Measurements from ENCODE around the gene MAN1B1.

MAN1B1 gene

DNA sequence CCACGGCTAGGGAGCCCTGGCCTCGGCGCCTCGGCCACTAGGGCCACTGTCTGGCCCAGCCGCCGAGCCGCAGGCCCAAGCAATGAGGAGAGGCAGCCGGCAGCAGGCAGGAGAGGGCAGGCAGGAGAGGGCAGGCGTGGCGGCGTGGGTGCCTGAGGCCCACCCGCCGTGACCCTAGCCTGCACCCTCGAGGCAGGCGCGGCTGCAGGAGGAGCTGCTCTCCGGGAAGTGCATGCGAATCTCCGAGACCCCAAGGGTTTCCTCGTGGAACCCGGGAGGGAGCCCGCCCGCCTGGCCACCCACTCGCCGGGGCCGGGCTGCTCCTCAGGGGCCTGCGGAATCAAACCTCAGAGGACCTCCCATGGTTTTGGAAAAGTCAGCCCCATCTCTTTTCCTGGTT lies 61.5 kb downstream of the MAN1B1 start:
- no peak for DNase-seq (ENCODE audit: extremely low read depth, low read depth)
- TF ChIP-seq CTCF (IDR thresholded peaks at IDR 0.05; ENCODE audit: low read depth, low read length), result no peak

DNA sequence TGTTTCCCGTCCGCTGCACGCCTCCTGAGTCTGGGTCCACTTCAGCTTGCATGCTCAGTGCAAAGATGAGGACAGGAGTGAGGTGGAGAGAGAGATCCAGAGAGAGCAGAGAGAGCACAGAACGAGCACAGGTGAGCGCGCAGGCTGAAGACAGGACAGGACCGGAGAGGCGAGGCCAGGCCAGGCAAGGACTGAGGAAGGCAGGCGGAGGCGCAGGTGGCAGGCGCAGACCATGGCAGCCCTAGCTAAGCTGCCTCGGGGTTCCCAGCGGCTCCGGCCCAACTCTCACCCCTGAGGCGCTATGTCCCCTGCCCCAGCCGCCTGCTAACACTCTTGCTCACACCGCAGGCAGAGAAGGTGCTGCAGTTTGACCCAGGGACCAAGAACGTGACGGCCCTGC lies 61.9 kb downstream of the MAN1B1 start:
- TF ChIP-seq CTCF (IDR thresholded peaks at IDR 0.05; ENCODE audit: low read depth, low read length), result no peak
- no peak for DNase-seq (ENCODE audit: extremely low read depth, low read depth)

DNA sequence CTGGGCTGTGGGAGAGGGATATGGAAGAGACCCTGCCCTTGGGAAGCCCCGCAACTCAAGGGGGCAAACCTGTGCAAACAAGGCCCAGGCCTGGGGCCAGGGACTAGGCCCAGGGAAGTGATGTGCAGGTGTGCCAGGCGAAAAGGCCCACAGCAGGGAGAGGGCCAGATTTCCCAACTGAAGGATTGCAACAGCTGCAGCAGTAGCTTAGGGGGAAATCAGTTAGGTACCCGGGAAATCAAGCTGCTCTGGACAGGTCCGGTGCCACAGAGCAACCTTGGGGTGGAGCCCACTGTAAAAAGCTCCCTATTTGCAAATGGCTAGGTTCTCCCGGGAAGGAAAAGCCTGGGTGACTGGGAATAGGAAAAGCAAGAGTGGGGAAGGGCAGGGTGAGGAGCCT lies 62.6 kb downstream of the MAN1B1 start:
- no peak for TF ChIP-seq CTCF (IDR thresholded peaks at IDR 0.05; ENCODE audit: low read depth, low read length)
- no peak for DNase-seq (ENCODE audit: extremely low read depth, low read depth)

- no peak for TF ChIP-seq CTCF (IDR thresholded peaks at IDR 0.05; ENCODE audit: low read depth, low read length)
These were observed 63.3 kb downstream of the MAN1B1 start for GRCh38 chr9:137149942-137150616.

DNA sequence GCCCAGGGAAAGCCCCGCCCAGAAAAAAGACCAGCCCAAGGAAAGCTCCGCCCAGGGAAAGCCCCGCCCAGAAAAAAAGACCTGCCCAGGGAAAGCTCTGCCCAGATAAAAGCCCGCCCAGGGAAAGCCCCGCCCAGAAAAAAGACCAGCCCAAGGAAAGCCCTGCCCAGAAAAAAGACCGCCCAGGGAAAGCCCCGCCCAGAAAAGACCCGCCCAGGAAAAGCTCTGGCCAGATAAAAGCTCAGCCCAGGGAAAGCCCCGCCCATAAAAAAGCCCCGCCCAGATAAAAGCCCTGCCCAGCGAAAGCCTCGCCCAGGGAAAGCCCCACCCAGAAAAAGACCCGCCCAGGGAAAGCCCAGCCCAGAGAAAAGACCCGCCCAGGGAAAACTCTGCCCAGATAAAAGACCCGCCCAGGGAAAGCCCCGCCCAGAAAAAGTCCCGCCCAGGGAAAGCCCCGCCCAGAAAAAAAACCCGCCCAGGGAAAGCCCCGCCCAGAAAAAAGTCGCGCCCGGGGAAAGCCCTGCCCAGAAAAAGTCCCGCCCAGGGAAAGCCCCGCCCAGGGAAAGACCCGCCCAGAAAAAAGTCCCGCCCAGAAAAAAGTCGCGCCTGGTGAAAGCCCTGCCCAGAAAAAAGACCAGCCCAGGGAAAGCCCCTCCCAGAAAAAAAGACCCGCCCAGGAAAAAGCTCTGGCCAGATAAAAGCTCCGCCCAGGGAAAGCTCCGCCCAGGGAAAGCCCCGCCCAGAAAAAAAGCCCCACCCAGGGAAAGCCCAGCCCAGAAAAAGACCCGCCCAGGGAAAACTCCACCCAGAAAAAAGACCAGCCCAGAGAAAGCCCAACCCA lies 64.1 kb downstream of the MAN1B1 start:
- no peak for TF ChIP-seq CTCF (IDR thresholded peaks at IDR 0.05; ENCODE audit: low read depth, low read length)
- no peak for DNase-seq (ENCODE audit: extremely low read depth, low read depth)

More at GRCh38 chr9:137149942-137150616, 63.3 kb downstream of the MAN1B1 start:
- no peak for DNase-seq (ENCODE audit: extremely low read depth, low read depth)

GRCh38 chr9:137152844-137153405 lies 66.1 kb downstream of the MAN1B1 start:
- no peak for DNase-seq (ENCODE audit: extremely low read depth, low read depth)
- no peak for TF ChIP-seq CTCF (IDR thresholded peaks at IDR 0.05; ENCODE audit: low read depth, low read length)
